Measurements from ENCODE around the gene NKAIN2. TPM values are rescaled to one million over a fixed set of nuclear protein-coding genes. Genes with fewer than 3 reads are reported as not detected.

The NKAIN2 gene
- total and polyA plus RNA-seq, 12 donors = 0.07 to 3.0 (median 0.28) TPM; not detected in 1

- TF ChIP-seq, protein P1, sequence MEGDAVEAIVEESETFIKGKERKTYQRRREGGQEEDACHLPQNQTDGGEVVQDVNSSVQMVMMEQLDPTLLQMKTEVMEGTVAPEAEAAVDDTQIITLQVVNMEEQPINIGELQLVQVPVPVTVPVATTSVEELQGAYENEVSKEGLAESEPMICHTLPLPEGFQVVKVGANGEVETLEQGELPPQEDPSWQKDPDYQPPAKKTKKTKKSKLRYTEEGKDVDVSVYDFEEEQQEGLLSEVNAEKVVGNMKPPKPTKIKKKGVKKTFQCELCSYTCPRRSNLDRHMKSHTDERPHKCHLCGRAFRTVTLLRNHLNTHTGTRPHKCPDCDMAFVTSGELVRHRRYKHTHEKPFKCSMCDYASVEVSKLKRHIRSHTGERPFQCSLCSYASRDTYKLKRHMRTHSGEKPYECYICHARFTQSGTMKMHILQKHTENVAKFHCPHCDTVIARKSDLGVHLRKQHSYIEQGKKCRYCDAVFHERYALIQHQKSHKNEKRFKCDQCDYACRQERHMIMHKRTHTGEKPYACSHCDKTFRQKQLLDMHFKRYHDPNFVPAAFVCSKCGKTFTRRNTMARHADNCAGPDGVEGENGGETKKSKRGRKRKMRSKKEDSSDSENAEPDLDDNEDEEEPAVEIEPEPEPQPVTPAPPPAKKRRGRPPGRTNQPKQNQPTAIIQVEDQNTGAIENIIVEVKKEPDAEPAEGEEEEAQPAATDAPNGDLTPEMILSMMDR (IDR thresholded peaks at IDR 0.05) = no peak
- Histone ChIP-seq H3K36me3 (no peaks in the 10 kb centered on the region), H3K27ac (no peak overlapping the region), H3K4me3 (no peak overlapping the region), H3K4me1 (no peaks in the 10 kb centered on the region), H3K9me3 (no peaks in the 10 kb centered on the region), H3K27me3 (no peaks in the 10 kb centered on the region)
- no peak for DNase-seq
- WGBS, 2 donors = 83 to 90% methylated on average over 5 of the region's 5 CpGs
- ATAC-seq = no peak
- intact Hi-C loops (cut with DNase I) = no loop called here
Observed at GRCh38 chr6:124622351-124622750, 818.7 kb downstream of the NKAIN2 start.

GRCh38 chr6:124633655-124634054, 830.0 kb downstream of the NKAIN2 start:
- no peak overlapping the region for H3K4me3 ChIP-seq
- peaks cover 0 to 23% (median 0%) of the 10 kb centered on the region in 11 donors for H3K9me3 ChIP-seq
- no peaks in the 10 kb centered on the region for H3K27me3 ChIP-seq
- H3K4me1 ChIP-seq = no peaks in the 10 kb centered on the region
- ATAC-seq (no peak), DNase-seq (no peak)
- WGBS, 2 donors = 83 to 88% methylated on average over 3 of the region's 3 CpGs
- TF ChIP-seq, protein P1 (IDR thresholded peaks at IDR 0.05) = no peak
- H3K36me3 ChIP-seq = no peaks in the 10 kb centered on the region
- intact Hi-C loops (cut with DNase I) = loop anchor here in 1 of 10 donors (2.0 kb wide), 1 partner anchor 15 kb away; no protein-coding TSS in a partner anchor
- no peak overlapping the region for H3K27ac ChIP-seq

DNA sequence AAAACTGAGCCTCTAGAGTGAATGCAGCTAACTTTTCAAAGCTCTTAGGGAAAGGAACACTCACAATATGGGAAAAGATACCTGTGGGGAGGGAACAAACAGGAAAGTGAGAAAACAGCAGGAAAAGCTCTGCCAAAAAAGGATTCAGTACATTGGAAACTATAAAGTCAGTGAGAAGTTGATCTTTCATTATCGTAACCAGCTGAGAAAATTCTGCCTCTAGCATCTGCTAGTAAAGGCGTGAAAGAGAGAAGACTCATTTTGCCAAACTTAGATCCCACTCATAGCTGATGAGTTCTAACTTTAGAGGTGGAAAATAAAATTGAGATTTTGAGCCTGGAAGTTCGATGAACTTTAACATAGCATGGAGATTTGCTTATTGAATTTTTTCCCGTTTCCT, 836.8 kb downstream of the NKAIN2 start:
- H3K4me3 ChIP-seq = no peak overlapping the region
- ATAC-seq (no peak), DNase-seq (no peak)
- H3K36me3 ChIP-seq = no peaks in the 10 kb centered on the region
- no peak overlapping the region for H3K27ac ChIP-seq
- peaks cover 0 to 6% (median 0%) of the 10 kb centered on the region in 11 donors for H3K9me3 ChIP-seq
- no peaks in the 10 kb centered on the region for H3K4me1 ChIP-seq
- TF ChIP-seq, protein P1 (IDR thresholded peaks at IDR 0.05) = no peak
- WGBS, 2 donors = 90 to 91% methylated on average over 4 of the region's 4 CpGs
- no peaks in the 10 kb centered on the region for H3K27me3 ChIP-seq
- intact Hi-C loops (cut with DNase I) = no loop called here

DNA sequence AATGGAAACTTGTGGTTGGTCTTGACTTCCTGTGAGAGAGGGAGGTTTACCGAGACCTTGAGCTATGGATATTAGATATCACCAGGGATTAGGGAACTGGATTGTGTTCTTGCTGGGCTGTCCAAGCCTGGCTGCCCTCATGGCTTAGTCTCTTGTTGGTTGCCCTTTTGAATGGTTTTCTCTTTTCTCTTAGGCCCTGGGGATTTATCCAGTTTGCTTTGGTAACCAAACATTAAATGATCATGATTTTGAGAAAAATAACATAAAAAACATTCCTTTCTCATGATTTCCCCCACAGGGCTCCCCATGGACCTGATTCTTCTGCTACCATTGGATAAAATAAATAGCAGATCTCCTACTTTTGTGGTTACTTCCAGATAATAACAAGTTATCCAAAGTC, 852.2 kb downstream of the NKAIN2 start:
- H3K4me1 ChIP-seq = no peaks in the 10 kb centered on the region
- WGBS, 2 donors = 46 to 69% methylated on average over 1 of the region's 1 CpG
- intact Hi-C loops (cut with DNase I) = no loop called here

More for the DNA sequence above, 852.2 kb downstream of the NKAIN2 start:
- Histone ChIP-seq H3K36me3 (no peaks in the 10 kb centered on the region), H3K4me3 (no peak overlapping the region), H3K27me3 (no peaks in the 10 kb centered on the region), H3K27ac (no peak overlapping the region), H3K9me3 (peaks cover 0 to 3% (median 0%) of the 10 kb centered on the region in 11 donors)
- ATAC-seq (no peak), DNase-seq (no peak)
- TF ChIP-seq, protein P1 (IDR thresholded peaks at IDR 0.05) = no peak

All from heart right ventricle (tissue), 16 donors.